ENCODE data around the gene AMHR2. TPM values are rescaled to one million over a fixed set of nuclear protein-coding genes. Genes with fewer than 3 reads are reported as not detected.

The AMHR2 gene
- total RNA-seq, 1 experiment from 2014 or later: not detected

GRCh38 chr12:53389702-53390101 lies 34.0 kb upstream of the AMHR2 start:
- H3K56ac ChIP-seq (ENCODE audit: insufficient read length, low read depth, low read length): no peak overlapping the region
- peaks cover 0 to 3% of the 10 kb centered on the region in 2 experiments; a peak in 1 of 5 replicates for H3K9me3 Mint-ChIP-seq
- no peak overlapping the region for H2BK15ac ChIP-seq (ENCODE audit: low read depth, low read length)
- no peak overlapping the region for H3K9ac ChIP-seq (ENCODE audit: extremely low read depth, insufficient read length, low read length)
- H4K91ac ChIP-seq (ENCODE audit: insufficient read length, low read depth, low read length): no peak overlapping the region
- no peak overlapping the region for H2BK120ac ChIP-seq (ENCODE audit: low read depth, low read length, poor library complexity, severe bottlenecking)
- H3K79me1 ChIP-seq (ENCODE audit: insufficient read depth, low read depth, low read length, poor library complexity, severe bottlenecking): peaks cover 8% of the 10 kb centered on the region
- peaks cover 7 to 36% (median 23%) of the 10 kb centered on the region in 3 experiments; a peak in 6 of 7 replicates for H3K36me3 Mint-ChIP-seq (ENCODE audit: insufficient read depth in 1 of 3, low read depth in 3 of 3)
- no peak overlapping the region for H3K4me3 Mint-ChIP-seq
- TF ChIP-seq, protein P1, sequence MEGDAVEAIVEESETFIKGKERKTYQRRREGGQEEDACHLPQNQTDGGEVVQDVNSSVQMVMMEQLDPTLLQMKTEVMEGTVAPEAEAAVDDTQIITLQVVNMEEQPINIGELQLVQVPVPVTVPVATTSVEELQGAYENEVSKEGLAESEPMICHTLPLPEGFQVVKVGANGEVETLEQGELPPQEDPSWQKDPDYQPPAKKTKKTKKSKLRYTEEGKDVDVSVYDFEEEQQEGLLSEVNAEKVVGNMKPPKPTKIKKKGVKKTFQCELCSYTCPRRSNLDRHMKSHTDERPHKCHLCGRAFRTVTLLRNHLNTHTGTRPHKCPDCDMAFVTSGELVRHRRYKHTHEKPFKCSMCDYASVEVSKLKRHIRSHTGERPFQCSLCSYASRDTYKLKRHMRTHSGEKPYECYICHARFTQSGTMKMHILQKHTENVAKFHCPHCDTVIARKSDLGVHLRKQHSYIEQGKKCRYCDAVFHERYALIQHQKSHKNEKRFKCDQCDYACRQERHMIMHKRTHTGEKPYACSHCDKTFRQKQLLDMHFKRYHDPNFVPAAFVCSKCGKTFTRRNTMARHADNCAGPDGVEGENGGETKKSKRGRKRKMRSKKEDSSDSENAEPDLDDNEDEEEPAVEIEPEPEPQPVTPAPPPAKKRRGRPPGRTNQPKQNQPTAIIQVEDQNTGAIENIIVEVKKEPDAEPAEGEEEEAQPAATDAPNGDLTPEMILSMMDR (conservative IDR thresholded peaks at IDR 0.05): no peak
- H3K23ac ChIP-seq (ENCODE audit: insufficient read length, low read depth, low read length): no peak overlapping the region
- H4K8ac ChIP-seq (replicated peaks; ENCODE audit: insufficient read length, low read depth, low read length): no peak overlapping the region
- no peaks in the 10 kb centered on the region for H3K4me1 ChIP-seq (ENCODE audit: insufficient read depth, low read length)
- H2AFZ ChIP-seq (ENCODE audit: low read length): no peak overlapping the region
- H3K4me2 ChIP-seq (ENCODE audit: insufficient read depth, insufficient read length, low read length): no peak overlapping the region
- DNase-seq: no peak
- H3K14ac ChIP-seq (ENCODE audit: insufficient read depth, low read length): no peak overlapping the region
- no peak overlapping the region for H3K27ac ChIP-seq (ENCODE audit: insufficient read length, low read depth, low read length)
- no peaks in the 10 kb centered on the region for H3K23me2 ChIP-seq (ENCODE audit: insufficient read length, low read depth, low read length, poor library complexity, severe bottlenecking)
- no peak overlapping the region for H2AK5ac ChIP-seq (ENCODE audit: insufficient read length, low read length)
- H3K4me1 Mint-ChIP-seq: peaks cover 4 to 23% of the 10 kb centered on the region in 2 experiments
- peaks cover 6% of the 10 kb centered on the region; the same call in 1 of the 2 replicates for H3K79me2 ChIP-seq (ENCODE audit: insufficient read depth, low read length)
- no peak overlapping the region for H2BK12ac ChIP-seq (ENCODE audit: insufficient read length, low read depth, low read length)
- H3K9me3 ChIP-seq (ENCODE audit: control insufficient read depth, low read depth, low read length): no peaks in the 10 kb centered on the region
- no peak overlapping the region for H3K4ac ChIP-seq (ENCODE audit: low read depth, low read length)
- no peak overlapping the region for H3K18ac ChIP-seq (ENCODE audit: insufficient read length, low read depth, low read length)
- no peak overlapping the region for H3T11ph ChIP-seq (ENCODE audit: low read length)
- H3K27ac Mint-ChIP-seq: peak overlapping the region in 1 of 3 experiments; percentile 8; a peak in 1 of 7 replicates
- no peak overlapping the region for H4K5ac ChIP-seq (ENCODE audit: insufficient read length, low read depth, low read length)
- no peaks in the 10 kb centered on the region for H3K27me3 ChIP-seq (ENCODE audit: insufficient read depth, low read length)
- H3K27me3 Mint-ChIP-seq (ENCODE audit: low read depth): no peaks in the 10 kb centered on the region
- no peak overlapping the region for H2BK20ac ChIP-seq (ENCODE audit: low read depth, low read length, poor library complexity, severe bottlenecking)
- H4K20me1 ChIP-seq (ENCODE audit: control insufficient read depth, insufficient read depth, insufficient read length): no peaks in the 10 kb centered on the region
- no peak overlapping the region for H2BK5ac ChIP-seq (ENCODE audit: insufficient read length, low read length)
- WGBS (ENCODE audit: extremely low coverage, insufficient read length, low lambda C conversion rate): no CpG with 5 or more reads among the region's 3 CpGs
